ENCODE data around the gene POLR1C.

The POLR1C gene

GRCh38 chr6:43478008-43478372, 38.9 kb upstream of the POLR1C start:
- H3K36me3 ChIP-seq (ENCODE audit: control insufficient read depth, insufficient read depth, low read length), result no peaks in the 10 kb centered on the region
- H3K9ac ChIP-seq (ENCODE audit: low read length), result peak overlapping the region; percentile 34
- H3K4me3 ChIP-seq (ENCODE audit: low read length), result peak overlapping the region; percentile 67
- H3K27ac ChIP-seq (ENCODE audit: low read depth, low read length), result peak overlapping the region; percentile 71
- no peaks in the 10 kb centered on the region for H3K27me3 ChIP-seq (ENCODE audit: control insufficient read depth, insufficient read depth, low read length)
- peaks cover 14% of the 10 kb centered on the region for H3K4me1 ChIP-seq (ENCODE audit: control insufficient read depth, insufficient read depth, low read length)

GRCh38 chr6:43481075-43481474, 35.8 kb upstream of the POLR1C start:
- no peak overlapping the region for H3K27ac ChIP-seq (ENCODE audit: low read depth, low read length)
- no peak overlapping the region for H3K9ac ChIP-seq (ENCODE audit: low read length)
- no peak overlapping the region for H3K4me3 ChIP-seq (ENCODE audit: low read length)
- no peaks in the 10 kb centered on the region for H3K27me3 ChIP-seq (ENCODE audit: control insufficient read depth, insufficient read depth, low read length)
- H3K36me3 ChIP-seq (ENCODE audit: control insufficient read depth, insufficient read depth, low read length), result no peaks in the 10 kb centered on the region
- H3K4me1 ChIP-seq (ENCODE audit: control insufficient read depth, insufficient read depth, low read length), result peaks cover 14% of the 10 kb centered on the region

- Histone ChIP-seq H3K27ac (ENCODE audit: low read depth, low read length) (no peak overlapping the region), H3K36me3 (ENCODE audit: control insufficient read depth, insufficient read depth, low read length) (no peaks in the 10 kb centered on the region), H3K27me3 (ENCODE audit: control insufficient read depth, insufficient read depth, low read length) (no peaks in the 10 kb centered on the region), H3K9ac (ENCODE audit: low read length) (no peak overlapping the region), H3K4me3 (ENCODE audit: low read length) (no peak overlapping the region), H3K4me1 (ENCODE audit: control insufficient read depth, insufficient read depth, low read length) (peaks cover 14% of the 10 kb centered on the region)
Observed at GRCh38 chr6:43481591-43482236, 35.2 kb upstream of the POLR1C start.

GRCh38 chr6:43488667-43489276, 28.1 kb upstream of the POLR1C start:
- H3K36me3 ChIP-seq (ENCODE audit: control insufficient read depth, insufficient read depth, low read length), result no peaks in the 10 kb centered on the region
- peaks cover 8% of the 10 kb centered on the region for H3K4me1 ChIP-seq (ENCODE audit: control insufficient read depth, insufficient read depth, low read length)
- H3K27me3 ChIP-seq (ENCODE audit: control insufficient read depth, insufficient read depth, low read length), result no peaks in the 10 kb centered on the region
- no peak overlapping the region for H3K27ac ChIP-seq (ENCODE audit: low read depth, low read length)
- H3K9ac ChIP-seq (ENCODE audit: low read length), result no peak overlapping the region
- H3K4me3 ChIP-seq (ENCODE audit: low read length), result no peak overlapping the region

GRCh38 chr6:43489277-43490072, 27.4 kb upstream of the POLR1C start:
- no peak overlapping the region for H3K4me3 ChIP-seq (ENCODE audit: low read length)
- no peaks in the 10 kb centered on the region for H3K36me3 ChIP-seq (ENCODE audit: control insufficient read depth, insufficient read depth, low read length)
- no peaks in the 10 kb centered on the region for H3K27me3 ChIP-seq (ENCODE audit: control insufficient read depth, insufficient read depth, low read length)
- no peak overlapping the region for H3K9ac ChIP-seq (ENCODE audit: low read length)
- H3K4me1 ChIP-seq (ENCODE audit: control insufficient read depth, insufficient read depth, low read length), result peaks cover 8% of the 10 kb centered on the region
- H3K27ac ChIP-seq (ENCODE audit: low read depth, low read length), result no peak overlapping the region

- Histone ChIP-seq H3K36me3 (ENCODE audit: control insufficient read depth, insufficient read depth, low read length) (no peaks in the 10 kb centered on the region), H3K4me1 (ENCODE audit: control insufficient read depth, insufficient read depth, low read length) (peaks cover 8% of the 10 kb centered on the region), H3K4me3 (ENCODE audit: low read length) (no peak overlapping the region), H3K9ac (ENCODE audit: low read length) (no peak overlapping the region), H3K27ac (ENCODE audit: low read depth, low read length) (no peak overlapping the region), H3K27me3 (ENCODE audit: control insufficient read depth, insufficient read depth, low read length) (no peaks in the 10 kb centered on the region)
Observed at GRCh38 chr6:43490523-43490939, 26.4 kb upstream of the POLR1C start.

GRCh38 chr6:43491750-43492661, 24.9 kb upstream of the POLR1C start:
- Histone ChIP-seq H3K27me3 (ENCODE audit: control insufficient read depth, insufficient read depth, low read length) (no peaks in the 10 kb centered on the region), H3K9ac (ENCODE audit: low read length) (no peak overlapping the region), H3K27ac (ENCODE audit: low read depth, low read length) (no peak overlapping the region), H3K4me3 (ENCODE audit: low read length) (no peak overlapping the region), H3K36me3 (ENCODE audit: control insufficient read depth, insufficient read depth, low read length) (no peaks in the 10 kb centered on the region), H3K4me1 (ENCODE audit: control insufficient read depth, insufficient read depth, low read length) (peaks cover 11% of the 10 kb centered on the region)

- H3K27me3 ChIP-seq (ENCODE audit: control insufficient read depth, insufficient read depth, low read length), result no peaks in the 10 kb centered on the region
- no peak overlapping the region for H3K4me3 ChIP-seq (ENCODE audit: low read length)
- no peak overlapping the region for H3K27ac ChIP-seq (ENCODE audit: low read depth, low read length)
- H3K4me1 ChIP-seq (ENCODE audit: control insufficient read depth, insufficient read depth, low read length), result peaks cover 11% of the 10 kb centered on the region
- no peak overlapping the region for H3K9ac ChIP-seq (ENCODE audit: low read length)
- H3K36me3 ChIP-seq (ENCODE audit: control insufficient read depth, insufficient read depth, low read length), result peaks cover 2% of the 10 kb centered on the region
Observed at GRCh38 chr6:43492673-43493072, 24.2 kb upstream of the POLR1C start.

- H3K27ac ChIP-seq (ENCODE audit: low read depth, low read length), result no peak overlapping the region
- peaks cover 2% of the 10 kb centered on the region for H3K36me3 ChIP-seq (ENCODE audit: control insufficient read depth, insufficient read depth, low read length)
- H3K9ac ChIP-seq (ENCODE audit: low read length), result no peak overlapping the region
- no peaks in the 10 kb centered on the region for H3K27me3 ChIP-seq (ENCODE audit: control insufficient read depth, insufficient read depth, low read length)
- no peak overlapping the region for H3K4me3 ChIP-seq (ENCODE audit: low read length)
- H3K4me1 ChIP-seq (ENCODE audit: control insufficient read depth, insufficient read depth, low read length), result peaks cover 11% of the 10 kb centered on the region
Observed at GRCh38 chr6:43493230-43493629, 23.7 kb upstream of the POLR1C start.

- Histone ChIP-seq H3K27me3 (ENCODE audit: control insufficient read depth, insufficient read depth, low read length) (no peaks in the 10 kb centered on the region), H3K4me3 (ENCODE audit: low read length) (no peak overlapping the region), H3K27ac (ENCODE audit: low read depth, low read length) (no peak overlapping the region), H3K36me3 (ENCODE audit: control insufficient read depth, insufficient read depth, low read length) (peaks cover 6% of the 10 kb centered on the region), H3K4me1 (ENCODE audit: control insufficient read depth, insufficient read depth, low read length) (peaks cover 11% of the 10 kb centered on the region), H3K9ac (ENCODE audit: low read length) (no peak overlapping the region)
Observed at GRCh38 chr6:43493833-43494232, 23.1 kb upstream of the POLR1C start.

GRCh38 chr6:43494321-43494720, 22.6 kb upstream of the POLR1C start:
- Histone ChIP-seq H3K4me3 (ENCODE audit: low read length) (no peak overlapping the region), H3K27ac (ENCODE audit: low read depth, low read length) (no peak overlapping the region), H3K4me1 (ENCODE audit: control insufficient read depth, insufficient read depth, low read length) (peaks cover 11% of the 10 kb centered on the region), H3K9ac (ENCODE audit: low read length) (no peak overlapping the region), H3K36me3 (ENCODE audit: control insufficient read depth, insufficient read depth, low read length) (peaks cover 11% of the 10 kb centered on the region), H3K27me3 (ENCODE audit: control insufficient read depth, insufficient read depth, low read length) (no peaks in the 10 kb centered on the region)

GRCh38 chr6:43494766-43495165, 22.1 kb upstream of the POLR1C start:
- Histone ChIP-seq H3K4me1 (ENCODE audit: control insufficient read depth, insufficient read depth, low read length) (peaks cover 11% of the 10 kb centered on the region), H3K27me3 (ENCODE audit: control insufficient read depth, insufficient read depth, low read length) (no peaks in the 10 kb centered on the region), H3K36me3 (ENCODE audit: control insufficient read depth, insufficient read depth, low read length) (peaks cover 16% of the 10 kb centered on the region), H3K4me3 (ENCODE audit: low read length) (no peak overlapping the region), H3K9ac (ENCODE audit: low read length) (no peak overlapping the region), H3K27ac (ENCODE audit: low read depth, low read length) (no peak overlapping the region)
